Activated T-helper 17 cell treated with anti-CD3 and anti-CD28 coated beads, Interleukin-2, amount 50 U/mL, for 72 hours (primary cell): Measurements from ENCODE around the gene KDM5B. TPM values are rescaled to one million over a fixed set of nuclear protein-coding genes. Genes with fewer than 3 reads are reported as not detected.
"Not testable (repeated sequence)": the region's sequence is repeated elsewhere in the genome, so short reads cannot be mapped to it uniquely, and the experiment has no call there.

Experiments used
- ATAC-seq: fragments of 150-1000 bp; cut with Tn5 transposase; replicated peaks from 2 replicates; pipeline ENCODE4 v1.10.0; 2021; ENCODE audit warnings: mild to moderate bottlenecking, moderate library complexity
- H3K27ac Mint-ChIP-seq: one replicate; pipeline ENCODE4 v1.8.0; 2022; ENCODE audit warnings: mixed read lengths
- H3K27me3 Mint-ChIP-seq: one replicate; pipeline ENCODE4 v1.8.0; 2022; ENCODE audit warnings: mixed read lengths
- H3K36me3 Mint-ChIP-seq: one replicate; pipeline ENCODE4 v1.8.0; 2022; ENCODE audit warnings: low read depth, mild to moderate bottlenecking, mixed read lengths
- H3K4me1 Mint-ChIP-seq: one replicate; pipeline ENCODE4 v1.8.0; 2022; ENCODE audit warnings: mixed read lengths
- H3K4me3 Mint-ChIP-seq: one replicate; pipeline ENCODE4 v1.8.0; 2022; ENCODE audit warnings: mild to moderate bottlenecking, mixed read lengths
- H3K9me3 Mint-ChIP-seq: one replicate; pipeline ENCODE4 v1.8.0; 2022; ENCODE audit warnings: mixed read lengths
- total RNA-seq, 2 donors: library from RNA; stranded (reverse); gene quantifications; one replicate each; pipeline ENCODE4 v1.2.3, GENCODE V29; 2022

Gene KDM5B
- total RNA-seq, 2 donors from 2014 or later = 124 to 176 TPM

DNA sequence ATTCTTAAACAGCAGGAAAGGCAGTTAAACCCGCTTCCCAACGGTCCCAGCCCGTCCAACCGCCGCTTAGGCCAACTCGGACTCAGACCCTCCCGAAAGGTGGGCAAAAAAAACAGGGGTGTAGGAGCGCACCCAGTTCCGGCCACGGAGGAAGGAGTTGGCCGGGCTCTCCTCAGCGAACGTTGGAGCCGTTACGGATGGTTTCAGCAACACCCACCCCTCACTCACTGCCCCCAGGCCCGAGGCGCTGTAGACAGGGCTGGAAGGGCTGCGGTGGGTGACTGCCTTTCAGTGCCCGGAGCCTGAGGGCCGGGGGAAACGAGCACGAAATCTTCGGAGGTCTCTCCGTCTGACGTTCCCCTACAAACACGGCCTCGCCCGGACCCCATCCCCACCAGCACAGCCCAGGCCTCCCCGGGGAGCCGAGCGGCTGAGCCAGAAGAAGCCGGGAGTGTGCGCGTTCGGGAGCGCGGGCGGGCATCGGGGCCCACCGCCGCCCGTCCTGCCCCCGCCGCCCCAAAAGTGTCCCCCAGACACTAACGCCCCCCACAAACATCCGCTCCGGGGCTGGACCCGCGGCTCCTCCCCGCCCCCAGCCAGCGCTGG is 1.3 kb downstream of the KDM5B start:
- H3K27me3 Mint-ChIP-seq = no peaks in the 10 kb centered on the region
- ATAC-seq = peak; percentile 6
- no peaks in the 10 kb centered on the region for H3K9me3 Mint-ChIP-seq

DNA sequence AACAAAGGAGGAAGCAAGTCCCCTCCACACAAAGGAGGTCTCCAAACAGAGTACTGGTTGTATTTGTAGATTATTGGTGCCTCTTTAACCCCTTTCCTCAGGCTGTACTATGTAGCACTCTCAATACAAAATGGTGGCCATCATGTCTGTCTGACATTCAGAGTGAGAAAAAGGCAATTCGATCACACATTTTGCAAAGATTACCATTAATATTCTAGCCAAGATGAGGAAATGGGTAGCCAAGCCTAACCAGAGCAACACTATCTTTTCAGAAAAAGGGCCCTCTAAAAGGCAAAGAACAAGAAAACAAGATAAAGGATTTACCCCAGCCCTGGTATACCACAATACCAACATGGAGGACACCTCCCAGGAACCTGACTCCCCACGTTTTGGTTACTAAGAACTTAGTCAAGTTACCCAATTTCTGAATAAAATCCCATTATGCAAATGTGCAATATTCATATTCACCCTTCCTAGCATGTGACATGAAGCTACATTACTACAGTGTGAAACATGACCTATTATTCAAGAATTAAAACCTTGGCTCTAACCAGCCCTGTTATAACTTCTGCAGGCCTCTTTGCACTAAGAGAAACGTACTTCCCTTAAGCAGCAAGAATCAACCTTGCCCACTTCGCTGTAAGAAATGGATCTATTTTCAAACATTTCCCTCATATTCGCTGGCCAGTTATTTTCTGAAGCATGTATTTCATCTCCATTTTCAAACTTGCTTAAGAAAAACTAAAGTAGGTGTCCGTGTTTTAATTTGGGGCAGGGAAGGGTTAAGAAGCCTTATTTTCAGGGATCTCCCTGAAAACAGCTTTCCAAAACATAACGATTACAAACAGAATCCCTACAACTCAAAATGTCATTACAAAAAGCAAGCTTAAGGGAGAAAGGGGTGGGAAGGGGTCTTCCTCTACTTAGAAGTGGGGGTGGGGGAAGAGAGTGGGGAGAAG is 2.1 kb downstream of the KDM5B start:
- Mint-ChIP-seq H3K9me3 (no peaks in the 10 kb centered on the region), H3K36me3 (peaks cover 38% of the 10 kb centered on the region), H3K27me3 (no peaks in the 10 kb centered on the region), H3K4me1 (peaks cover 25% of the 10 kb centered on the region), H3K27ac (peak overlapping the region; percentile 90), H3K4me3 (peak overlapping the region; percentile 87)
- ATAC-seq = peak; percentile 46

More for the DNA sequence above, 1.3 kb downstream of the KDM5B start:
- peaks cover 41% of the 10 kb centered on the region for H3K36me3 Mint-ChIP-seq
- H3K4me1 Mint-ChIP-seq = peaks cover 31% of the 10 kb centered on the region
- H3K4me3 Mint-ChIP-seq = peak overlapping the region; percentile 87
- peak overlapping the region; percentile 90 for H3K27ac Mint-ChIP-seq

DNA sequence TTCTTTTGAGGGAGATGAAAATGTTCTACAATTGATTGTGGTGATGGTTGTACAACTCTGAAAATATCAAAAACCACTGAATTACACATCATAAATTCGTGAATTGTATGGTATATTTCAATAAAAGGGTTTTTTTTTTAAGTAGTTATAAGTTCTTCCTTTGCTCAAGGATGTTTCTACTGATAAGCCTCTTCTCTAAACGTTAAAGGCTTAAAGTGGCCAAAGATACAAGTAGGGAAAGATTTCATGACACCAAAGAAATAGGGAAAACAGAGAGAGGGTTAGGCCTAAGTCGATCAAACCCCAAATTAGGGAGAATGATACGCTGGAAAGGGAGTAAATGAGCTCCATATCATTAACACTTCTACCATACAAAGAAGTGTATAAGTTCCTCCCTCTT is 4.1 kb downstream of the KDM5B start:
- H3K4me3 Mint-ChIP-seq = peak overlapping the region; percentile 87
- no peaks in the 10 kb centered on the region for H3K9me3 Mint-ChIP-seq
- H3K4me1 Mint-ChIP-seq = peaks cover 28% of the 10 kb centered on the region
- H3K27me3 Mint-ChIP-seq = no peaks in the 10 kb centered on the region
- peaks cover 47% of the 10 kb centered on the region for H3K36me3 Mint-ChIP-seq
- peak overlapping the region; percentile 32 for H3K27ac Mint-ChIP-seq
- ATAC-seq = no peak

DNA sequence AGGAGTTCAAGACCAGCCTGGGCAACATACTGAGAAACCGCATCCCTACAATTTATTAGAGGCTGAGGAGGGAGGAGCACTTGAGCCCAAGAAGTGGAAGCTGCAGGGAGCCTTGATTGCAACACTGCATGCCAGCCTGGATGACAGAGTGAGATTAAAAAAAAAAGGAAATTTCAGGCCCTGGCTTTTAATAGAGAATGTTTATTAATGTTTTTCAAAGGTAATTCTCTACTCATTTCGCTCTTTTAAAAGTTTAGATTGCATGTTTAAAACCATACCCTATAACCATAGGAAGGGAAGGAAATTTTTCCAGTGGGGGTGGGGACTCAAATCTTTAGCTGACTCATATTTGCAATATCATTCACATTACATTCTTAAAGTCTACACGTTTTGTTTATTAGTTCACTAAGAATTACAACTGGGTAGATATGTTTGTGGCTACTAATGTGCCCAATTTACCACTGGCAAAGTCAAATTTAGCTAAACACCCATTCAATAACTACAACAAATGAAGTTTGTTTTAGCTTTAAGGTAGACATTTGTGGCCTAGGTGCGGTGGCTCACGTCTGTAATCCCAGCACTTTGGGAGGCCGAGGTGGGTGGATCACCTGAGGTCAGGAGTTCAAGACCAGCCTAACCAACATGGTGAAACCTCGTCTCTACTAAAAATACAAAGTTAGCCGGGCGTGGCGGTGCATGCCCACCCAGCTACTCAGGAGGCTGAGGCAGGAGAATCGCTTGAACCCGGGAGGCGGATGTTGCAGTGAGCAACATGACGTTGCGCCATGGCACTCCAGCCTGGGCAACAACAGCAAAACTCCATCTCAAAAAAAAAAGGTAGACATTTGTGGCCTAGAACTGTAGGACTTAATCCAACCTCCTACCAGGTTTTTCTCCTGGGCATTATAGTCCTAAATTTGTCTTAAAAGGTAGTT is 5.0 kb downstream of the KDM5B start:
- Mint-ChIP-seq H3K27ac (peak overlapping the region; percentile 53), H3K4me3 (peak overlapping the region; percentile 87), H3K27me3 (no peaks in the 10 kb centered on the region), H3K4me1 (peaks cover 19% of the 10 kb centered on the region), H3K36me3 (peaks cover 56% of the 10 kb centered on the region), H3K9me3 (no peaks in the 10 kb centered on the region)
- ATAC-seq = no peak

DNA sequence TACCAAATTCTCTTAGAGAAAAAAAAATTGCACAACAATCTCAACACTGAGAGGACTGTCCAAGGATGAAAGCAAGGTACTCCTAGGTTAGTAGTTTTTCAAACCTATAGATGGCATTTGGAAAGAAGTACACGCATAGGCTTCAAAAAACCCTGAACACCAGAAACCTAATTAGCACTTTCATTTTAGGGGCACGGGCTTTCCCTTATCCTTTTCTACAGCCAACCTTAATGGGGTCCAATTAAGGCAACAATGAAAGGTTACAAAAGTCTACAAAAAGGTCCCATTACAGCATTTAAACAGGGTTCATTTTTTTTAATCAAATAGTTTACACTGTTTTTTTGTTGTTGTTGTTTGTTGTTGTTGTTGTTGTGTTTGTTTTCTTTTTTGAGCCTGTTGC is 6.2 kb downstream of the KDM5B start:
- peaks cover 19% of the 10 kb centered on the region for H3K4me1 Mint-ChIP-seq
- no peaks in the 10 kb centered on the region for H3K9me3 Mint-ChIP-seq
- H3K27ac Mint-ChIP-seq = no peak overlapping the region

GRCh38 chr1:202801175-202801574 is 7.0 kb downstream of the KDM5B start:
- H3K27ac Mint-ChIP-seq = no peak overlapping the region
- H3K4me1 Mint-ChIP-seq = peaks cover 19% of the 10 kb centered on the region
- H3K4me3 Mint-ChIP-seq = no peak overlapping the region
- H3K27me3 Mint-ChIP-seq = no peaks in the 10 kb centered on the region
- peaks cover 66% of the 10 kb centered on the region for H3K36me3 Mint-ChIP-seq
- ATAC-seq = no peak
- no peaks in the 10 kb centered on the region for H3K9me3 Mint-ChIP-seq

More for the DNA sequence above, 6.2 kb downstream of the KDM5B start:
- Mint-ChIP-seq H3K4me3 (peak overlapping the region; percentile 87), H3K36me3 (peaks cover 68% of the 10 kb centered on the region), H3K27me3 (no peaks in the 10 kb centered on the region)
- ATAC-seq = no peak

DNA sequence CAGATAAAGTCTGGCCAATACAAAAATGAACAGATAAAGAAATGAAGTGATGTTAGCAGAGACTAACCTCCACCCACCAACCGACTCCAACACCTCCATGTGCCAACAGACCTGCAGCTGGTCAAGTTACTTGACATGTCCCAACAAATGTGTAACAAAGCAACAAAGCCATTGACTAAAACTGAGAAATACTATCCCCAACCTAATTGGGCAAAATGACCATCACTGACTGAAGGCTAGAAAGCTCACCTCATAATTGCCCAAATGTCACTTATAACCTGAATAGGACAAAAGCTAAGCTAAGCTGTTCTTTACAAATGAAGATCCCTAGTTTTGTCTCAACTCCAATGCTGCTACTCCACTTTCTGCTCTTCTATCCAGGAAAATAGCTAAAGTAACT is 7.5 kb downstream of the KDM5B start:
- ATAC-seq = no peak
- Mint-ChIP-seq H3K4me3 (peak overlapping the region; percentile 10), H3K27ac (peak overlapping the region; percentile 36), H3K27me3 (no peaks in the 10 kb centered on the region), H3K4me1 (peaks cover 19% of the 10 kb centered on the region), H3K9me3 (no peaks in the 10 kb centered on the region), H3K36me3 (peaks cover 64% of the 10 kb centered on the region)

GRCh38 chr1:202798792-202799331 is 9.4 kb downstream of the KDM5B start:
- no peak for ATAC-seq
- Mint-ChIP-seq H3K27ac (no peak overlapping the region), H3K4me1 (peaks cover 22% of the 10 kb centered on the region), H3K27me3 (no peaks in the 10 kb centered on the region), H3K4me3 (no peak overlapping the region), H3K9me3 (no peaks in the 10 kb centered on the region), H3K36me3 (peaks cover 61% of the 10 kb centered on the region)

- H3K4me3 Mint-ChIP-seq = no peak overlapping the region
- H3K27me3 Mint-ChIP-seq = no peaks in the 10 kb centered on the region
Measured at GRCh38 chr1:202798260-202798659, 10.0 kb downstream of the KDM5B start.

DNA sequence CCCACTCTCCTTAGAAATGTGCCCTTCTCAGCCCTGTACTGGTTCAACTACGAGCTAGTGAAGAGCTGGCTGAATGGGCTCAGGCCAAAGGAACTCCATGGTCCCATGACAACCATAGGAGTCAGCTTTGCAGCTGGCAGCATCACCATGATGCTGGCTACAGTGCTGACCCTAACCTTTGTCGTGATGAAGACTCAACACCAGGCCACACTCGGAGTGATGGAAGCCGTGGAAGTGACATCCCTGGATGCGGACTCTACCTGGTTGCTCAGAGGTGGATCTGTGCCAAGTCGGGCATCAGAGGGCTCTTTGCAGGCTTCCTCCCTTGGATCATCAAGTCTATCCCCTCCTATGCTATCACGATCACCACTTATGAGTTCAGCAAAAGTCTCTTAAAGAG is 11.6 kb downstream of the KDM5B start:
- peaks cover 17% of the 10 kb centered on the region for H3K4me1 Mint-ChIP-seq
- H3K4me3 Mint-ChIP-seq = no peak overlapping the region
- peaks cover 47% of the 10 kb centered on the region for H3K36me3 Mint-ChIP-seq
- no peak for ATAC-seq
- H3K27ac Mint-ChIP-seq = no peak overlapping the region
- H3K9me3 Mint-ChIP-seq = no peaks in the 10 kb centered on the region
- no peaks in the 10 kb centered on the region for H3K27me3 Mint-ChIP-seq

More at GRCh38 chr1:202798260-202798659, 10.0 kb downstream of the KDM5B start:
- no peaks in the 10 kb centered on the region for H3K9me3 Mint-ChIP-seq
- H3K36me3 Mint-ChIP-seq = peaks cover 58% of the 10 kb centered on the region
- H3K27ac Mint-ChIP-seq = no peak overlapping the region
- peaks cover 21% of the 10 kb centered on the region for H3K4me1 Mint-ChIP-seq
- peak; percentile 67 for ATAC-seq

GRCh38 chr1:202794931-202795330 is 13.3 kb downstream of the KDM5B start:
- not testable (repeated sequence) for H3K27ac Mint-ChIP-seq, H3K4me3 Mint-ChIP-seq, ATAC-seq, H3K9me3 Mint-ChIP-seq, H3K27me3 Mint-ChIP-seq
- H3K4me1 Mint-ChIP-seq = peaks cover 16% of the 10 kb centered on the region
- H3K36me3 Mint-ChIP-seq = peaks cover 34% of the 10 kb centered on the region

GRCh38 chr1:202794051-202794740 is 14.0 kb downstream of the KDM5B start:
- H3K4me3 Mint-ChIP-seq = no peak overlapping the region

GRCh38 chr1:202791077-202791747 is 17.0 kb downstream of the KDM5B start:
- Mint-ChIP-seq H3K4me3 (no peak overlapping the region), H3K4me1 (peaks cover 21% of the 10 kb centered on the region), H3K27ac (no peak overlapping the region), H3K36me3 (peaks cover 7% of the 10 kb centered on the region), H3K27me3 (no peaks in the 10 kb centered on the region), H3K9me3 (no peaks in the 10 kb centered on the region)
- ATAC-seq = no peak

More at GRCh38 chr1:202794051-202794740, 14.0 kb downstream of the KDM5B start:
- Mint-ChIP-seq H3K9me3 (no peaks in the 10 kb centered on the region), H3K4me1 (peaks cover 16% of the 10 kb centered on the region), H3K27ac (no peak overlapping the region), H3K36me3 (peaks cover 32% of the 10 kb centered on the region), H3K27me3 (no peaks in the 10 kb centered on the region)
- no peak for ATAC-seq
